Inflammatory macrophage treated with lipopolysaccharide for 4 hours (primary cell): ENCODE results near the gene WBP2.

Experiments
- DNase-seq: peaks from one replicate; pipeline ENCODE4 v3.0.0-alpha.2; 2020

Gene WBP2

DNA sequence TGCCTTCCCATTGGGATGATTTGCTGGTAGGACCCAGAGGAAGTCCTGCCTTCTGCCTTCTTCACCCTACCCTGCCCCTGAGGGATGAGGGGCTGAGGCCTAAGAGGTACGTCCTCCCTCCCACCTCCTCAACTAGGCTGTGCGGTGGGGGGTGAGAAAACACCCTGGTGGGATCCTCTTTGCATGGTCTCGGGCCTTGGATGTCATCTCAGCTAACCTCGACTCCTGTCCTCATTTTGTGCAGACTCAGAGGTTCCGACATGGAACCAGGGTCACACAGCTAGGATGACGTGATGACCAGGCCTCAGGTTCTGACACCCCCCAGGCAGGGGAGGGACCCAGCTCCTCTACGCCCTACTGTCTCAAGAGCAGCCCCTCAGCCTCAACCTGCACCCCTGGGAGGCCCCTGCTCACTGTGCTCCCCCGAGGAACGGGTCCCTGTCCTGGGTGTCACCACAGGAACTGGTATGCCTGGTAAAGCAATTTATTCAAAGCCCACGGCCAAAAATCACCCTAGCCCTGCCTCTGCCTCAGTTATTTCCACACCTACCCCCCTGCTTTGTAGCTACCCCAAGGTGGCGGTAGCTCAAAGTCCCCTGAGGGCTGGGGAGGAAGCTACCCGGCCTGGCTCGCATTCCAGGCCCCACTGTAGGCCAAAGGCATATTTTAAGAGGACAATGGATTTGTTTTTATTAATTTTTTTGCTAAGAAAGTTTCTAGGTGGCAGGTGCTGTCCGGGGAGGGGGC lies 28.4 kb downstream of the WBP2 start:
- no peak for DNase-seq

DNA sequence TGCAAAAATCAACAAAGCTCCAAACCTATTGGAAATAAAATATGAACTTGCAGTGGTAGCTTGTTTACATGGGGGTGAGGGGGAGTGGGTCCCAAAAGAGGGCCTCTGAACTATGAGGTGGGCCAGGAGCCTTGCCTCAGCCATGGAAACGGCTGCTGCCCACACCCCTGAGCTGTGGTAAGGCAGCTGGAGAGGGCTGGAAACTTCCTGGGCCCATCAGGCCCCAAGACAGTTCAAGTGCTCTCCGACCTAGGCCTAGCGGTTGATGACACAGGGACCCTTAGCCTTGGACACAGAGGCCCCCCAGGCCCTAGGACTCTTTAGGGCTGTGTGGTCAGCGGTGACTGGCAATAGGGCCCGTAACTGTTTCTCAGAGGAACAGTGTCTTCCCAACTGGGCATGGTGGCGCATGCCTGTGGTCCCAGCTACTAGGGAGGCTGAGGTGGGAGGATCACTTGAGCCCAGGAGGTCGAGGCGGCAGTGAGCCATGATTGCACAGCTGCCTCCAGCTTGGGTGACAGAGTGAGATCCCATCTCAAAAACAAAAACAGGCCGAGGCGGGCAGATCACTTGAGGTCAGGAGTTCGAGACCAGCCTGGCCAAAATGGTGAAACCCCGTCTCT lies 29.3 kb downstream of the WBP2 start:
- DNase-seq = no peak

DNA sequence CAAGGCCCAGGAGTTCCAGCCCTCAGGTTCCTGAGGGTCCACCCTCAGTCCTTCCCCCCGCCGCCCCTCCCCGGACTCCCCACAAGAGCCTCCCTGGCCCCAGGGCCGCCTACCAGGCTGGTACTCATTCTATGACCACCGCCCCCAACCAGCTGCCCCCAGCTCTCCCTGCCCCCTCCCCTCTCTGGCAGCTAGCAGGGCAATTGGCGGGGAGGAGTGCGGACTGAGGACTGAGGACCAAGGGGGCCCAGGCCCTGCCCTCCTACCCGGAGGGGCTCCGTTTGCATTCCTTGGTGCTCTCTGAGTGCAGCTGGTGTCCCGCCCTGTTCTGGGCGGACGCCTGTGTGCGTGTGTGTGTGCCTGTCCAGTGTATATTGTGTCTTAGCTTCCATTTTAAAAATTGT lies 30.0 kb downstream of the WBP2 start:
- no peak for DNase-seq

DNA sequence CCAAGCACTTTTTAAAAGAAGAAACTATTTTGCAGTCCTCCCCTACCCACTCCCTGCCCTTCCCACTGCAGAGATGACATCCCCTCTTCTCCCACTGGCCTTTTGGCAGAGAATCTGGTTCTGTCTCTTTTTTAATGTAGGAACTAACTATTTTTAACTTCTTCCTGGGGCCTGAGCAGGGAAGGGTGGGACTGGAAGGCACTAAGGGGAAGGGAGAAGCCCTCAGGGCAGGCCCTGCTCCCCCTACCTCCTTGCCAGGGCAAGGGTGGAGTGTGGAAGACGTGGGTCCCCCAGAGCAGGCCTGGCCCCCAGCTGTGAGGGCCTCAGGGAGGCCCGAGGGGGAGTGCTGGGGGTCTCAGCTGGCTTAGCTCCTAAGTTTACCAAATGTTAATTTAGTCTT lies 30.5 kb downstream of the WBP2 start:
- no peak for DNase-seq

DNA sequence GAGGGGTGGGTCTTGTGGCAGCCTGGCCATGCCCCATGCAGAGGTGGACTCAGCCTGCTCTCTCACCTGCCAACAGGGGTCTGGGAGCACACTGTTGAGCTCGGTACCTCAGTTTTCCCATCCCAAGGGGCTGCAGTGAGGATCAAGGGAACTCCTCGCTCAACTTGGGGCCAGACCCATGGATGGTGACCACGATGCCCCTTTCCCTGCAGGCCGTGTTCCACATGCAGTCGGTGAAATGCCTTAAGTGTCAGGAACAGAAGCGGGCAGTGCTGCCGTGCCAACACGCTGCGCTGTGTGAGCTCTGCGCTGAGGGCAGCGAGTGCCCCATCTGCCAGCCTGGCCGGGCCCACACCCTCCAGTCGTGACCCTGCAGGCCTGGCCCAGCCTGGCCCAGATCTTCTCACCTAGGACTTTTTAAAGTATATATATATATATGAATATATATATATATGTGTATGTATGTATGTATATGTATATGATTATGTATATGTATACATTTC lies 31.0 kb downstream of the WBP2 start:
- DNase-seq = no peak

DNA sequence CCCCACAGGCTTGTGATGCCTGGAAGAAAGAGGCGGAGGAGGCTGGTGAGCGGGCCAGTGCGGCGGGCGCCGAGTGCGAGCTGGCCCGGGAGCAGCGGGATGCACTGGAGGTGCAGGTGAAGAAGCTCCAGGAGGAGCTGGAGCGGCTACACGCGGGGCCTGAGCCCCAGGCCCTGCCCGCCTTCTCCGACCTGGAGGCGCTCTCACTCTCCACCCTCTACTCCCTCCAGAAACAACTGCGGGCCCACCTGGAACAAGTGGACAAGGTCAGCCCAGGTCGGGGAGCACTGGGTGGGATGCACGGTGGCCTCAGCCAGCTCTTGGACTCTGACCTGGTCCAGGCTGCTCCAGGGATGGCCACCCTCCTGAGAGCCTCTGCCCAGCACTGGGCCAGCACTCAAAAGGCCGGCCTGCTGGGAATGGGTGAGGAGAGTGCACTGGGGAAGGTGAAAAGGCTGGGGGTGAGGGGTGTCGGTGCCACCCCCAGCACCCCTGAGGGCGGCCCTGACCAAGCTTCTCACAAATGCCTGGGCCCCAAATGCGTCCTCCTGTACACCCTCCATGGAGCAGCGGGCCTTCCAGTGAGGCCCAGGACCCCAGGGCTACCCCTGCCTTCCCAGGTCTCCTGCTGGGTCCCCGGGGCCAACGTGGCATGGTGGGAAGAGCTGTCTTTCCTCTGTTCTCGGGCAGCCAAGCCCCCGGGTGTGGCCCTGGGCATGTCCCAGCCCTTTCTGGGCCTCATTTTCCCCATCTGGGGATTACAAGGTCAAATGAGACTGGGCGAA lies 31.7 kb downstream of the WBP2 start:
- DNase-seq = no peak

DNA sequence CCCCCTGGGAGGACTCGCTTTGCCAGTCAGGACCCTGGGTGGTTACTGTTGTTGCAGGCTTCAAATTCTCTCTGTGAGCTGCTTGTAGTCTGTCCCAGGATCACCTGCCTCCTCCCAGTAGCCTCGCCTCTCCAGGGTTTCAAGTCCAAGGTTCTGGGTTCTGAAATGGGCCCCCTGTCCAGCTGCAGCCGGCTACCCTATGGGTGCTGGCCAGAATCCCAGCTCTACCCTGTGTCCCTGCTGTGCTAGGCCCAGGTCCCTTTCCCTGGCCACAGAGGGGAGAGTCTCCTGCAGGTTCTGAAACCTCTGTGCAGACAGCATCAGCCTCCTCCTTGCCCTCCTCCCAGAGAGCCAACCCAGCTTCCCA lies 32.4 kb downstream of the WBP2 start:
- no peak for DNase-seq

DNA sequence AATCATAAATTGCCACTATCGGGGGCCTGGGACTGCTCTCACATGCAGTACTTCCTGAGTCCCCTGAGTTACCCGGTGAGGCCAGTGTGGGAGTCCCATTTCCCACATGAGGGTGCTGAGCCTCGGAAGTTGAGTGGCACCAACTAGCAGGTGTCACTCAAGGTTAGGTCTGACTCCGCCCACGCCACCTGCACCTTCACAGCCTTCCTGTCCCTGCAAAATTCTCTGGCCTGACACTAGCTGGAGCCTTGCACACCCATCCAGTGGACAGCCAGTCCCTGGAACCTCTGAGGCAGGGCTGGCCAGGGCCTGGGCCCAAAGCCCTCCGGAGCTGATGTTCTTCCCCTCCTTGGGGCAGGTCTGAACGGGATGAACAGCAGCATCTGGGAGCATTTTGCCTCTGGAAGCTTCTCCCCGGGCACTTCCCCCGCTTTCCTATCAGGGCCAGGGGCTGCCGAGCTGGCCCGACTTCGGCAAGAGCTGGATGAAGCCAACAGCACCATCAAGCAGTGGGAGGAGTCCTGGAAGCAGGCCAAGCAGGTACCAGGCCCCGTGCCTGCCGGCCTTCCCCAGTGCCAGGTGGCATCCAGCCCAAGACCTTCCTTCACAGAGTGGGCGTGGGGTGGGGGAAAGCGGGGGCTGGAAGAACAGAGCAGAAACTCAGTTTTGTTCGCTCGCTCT lies 32.9 kb downstream of the WBP2 start:
- no peak for DNase-seq

DNA sequence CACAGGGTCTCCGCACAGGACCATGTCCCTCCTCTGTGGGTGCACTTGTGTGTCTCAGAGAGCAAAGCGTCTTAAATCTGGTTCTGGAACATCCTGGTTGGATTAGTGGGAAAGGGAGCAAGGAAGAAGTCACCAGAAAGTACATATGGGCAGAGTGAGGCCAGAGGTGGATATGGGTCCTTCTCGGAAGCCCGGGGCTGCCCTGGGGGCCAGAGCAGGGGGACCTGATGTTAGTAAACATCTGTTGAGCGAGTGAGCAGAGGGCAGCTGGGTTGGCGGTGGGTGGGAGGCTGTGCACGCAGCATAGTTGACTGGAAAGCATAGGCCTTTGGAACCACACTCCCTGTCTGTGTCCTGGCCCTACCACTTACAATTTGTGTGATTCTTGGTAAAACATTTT lies 33.6 kb downstream of the WBP2 start:
- DNase-seq = no peak

DNA sequence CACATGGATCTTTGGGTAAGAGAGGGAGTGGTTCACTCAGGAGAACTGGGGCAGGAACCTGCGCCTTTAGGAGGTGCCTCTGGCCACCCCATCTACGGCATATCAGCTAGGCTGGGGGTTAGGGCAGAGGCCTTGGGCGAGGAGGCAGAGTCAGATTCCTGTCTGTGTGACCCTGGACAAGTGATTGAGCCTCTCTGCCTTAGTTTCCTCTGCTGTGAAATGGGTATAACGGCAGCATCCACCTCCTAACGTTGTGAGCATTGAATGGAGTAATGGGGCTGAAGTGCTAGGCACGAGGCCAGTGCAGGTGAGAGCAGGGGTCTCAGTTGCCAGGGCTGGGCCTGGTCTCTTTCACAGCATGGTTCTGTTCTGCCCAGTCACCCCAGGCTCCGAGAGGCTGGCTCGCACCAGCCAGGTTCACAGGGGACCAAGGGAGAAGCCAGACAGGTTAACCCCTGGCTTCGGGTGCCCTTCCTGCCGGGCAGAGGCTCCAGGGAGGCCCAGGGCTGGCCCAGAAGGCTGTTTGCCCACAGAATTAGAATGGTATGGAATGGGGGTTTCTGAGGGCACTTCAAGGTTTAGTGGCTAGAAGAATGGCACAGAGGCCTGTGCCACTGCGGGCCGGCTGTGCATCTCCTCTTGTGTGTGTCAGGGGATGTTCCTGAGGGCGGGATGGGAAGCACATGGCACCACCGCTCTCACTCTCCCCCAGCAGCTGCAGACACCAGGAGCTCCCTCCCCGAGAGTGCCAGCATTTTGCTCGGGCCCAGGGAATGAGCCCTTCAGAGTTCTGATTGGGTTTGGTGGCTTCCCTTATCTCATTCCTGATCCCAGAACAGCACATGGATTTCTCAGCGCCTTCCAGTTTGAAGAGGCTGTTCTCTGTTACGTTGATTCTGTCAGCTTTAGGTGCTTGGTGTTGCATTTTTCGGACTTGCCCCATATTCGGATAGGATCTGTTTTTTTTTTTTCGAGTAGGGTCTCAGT lies 34.7 kb downstream of the WBP2 start:
- DNase-seq = no peak

DNA sequence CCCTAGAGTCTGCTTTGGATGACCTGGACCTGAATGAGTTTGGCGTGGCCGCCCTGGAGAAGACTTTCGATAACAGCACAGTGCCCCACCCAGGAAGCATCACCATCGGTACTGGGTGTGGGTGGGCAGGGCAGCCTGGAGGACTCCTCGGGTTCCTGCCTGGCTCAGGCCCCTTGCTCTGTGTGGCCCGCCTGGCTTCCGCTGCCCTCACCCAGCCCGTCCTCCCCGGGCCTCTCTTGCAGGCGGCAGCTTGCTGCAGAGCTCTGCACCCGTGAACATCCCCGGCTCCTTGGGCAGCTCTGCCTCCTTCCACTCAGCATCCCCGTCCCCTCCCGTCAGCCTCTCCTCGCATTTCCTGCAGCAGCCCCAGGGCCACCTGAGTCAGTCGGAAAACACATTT lies 35.5 kb downstream of the WBP2 start:
- no peak for DNase-seq

DNA sequence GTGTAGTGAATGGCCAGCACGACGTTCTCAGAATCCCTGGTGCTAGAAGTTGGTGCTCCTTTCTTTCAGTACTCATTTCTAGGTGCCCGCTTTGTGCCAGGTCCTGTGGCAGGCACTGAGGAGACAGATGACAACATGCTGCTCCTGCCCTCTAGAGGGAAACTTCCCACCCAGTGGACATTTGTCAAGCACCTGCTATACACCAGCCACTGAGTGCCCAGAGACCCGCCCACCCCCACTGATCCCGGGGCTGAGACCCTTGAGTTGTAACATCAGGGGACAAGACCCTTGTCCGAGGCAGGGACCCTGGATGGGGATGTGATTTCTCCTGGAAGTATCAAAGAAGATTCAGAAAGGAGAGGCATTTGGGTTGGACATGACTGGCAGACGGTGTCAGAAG lies 36.0 kb downstream of the WBP2 start:
- DNase-seq = no peak

DNA sequence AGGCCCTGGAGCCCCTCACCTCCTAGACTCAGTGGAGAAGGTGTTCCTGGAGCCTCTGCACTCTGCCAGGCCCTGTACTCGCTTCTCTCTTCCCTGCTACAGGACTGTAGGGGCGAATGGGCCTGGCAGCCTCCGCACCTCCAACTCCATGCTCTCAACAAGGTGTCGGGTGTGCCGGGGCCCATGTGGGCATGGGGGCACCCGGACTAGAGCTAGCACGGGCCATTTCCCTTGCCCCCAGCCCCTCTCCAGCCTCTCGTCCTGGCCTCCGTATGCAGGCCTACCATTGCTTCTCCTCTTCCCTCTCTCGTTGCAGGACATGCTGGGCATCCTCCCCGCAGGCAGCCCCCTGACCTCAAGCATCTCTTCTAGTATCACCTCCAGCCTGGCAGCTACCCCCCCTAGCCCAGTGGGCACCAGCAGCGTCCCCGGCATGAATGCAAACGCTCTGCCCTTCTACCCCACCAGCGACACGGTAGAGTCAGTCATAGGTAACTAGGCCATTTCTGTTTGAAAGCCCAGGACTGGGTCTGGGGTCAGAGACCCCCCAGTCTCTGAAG lies 36.7 kb downstream of the WBP2 start:
- no peak for DNase-seq

DNA sequence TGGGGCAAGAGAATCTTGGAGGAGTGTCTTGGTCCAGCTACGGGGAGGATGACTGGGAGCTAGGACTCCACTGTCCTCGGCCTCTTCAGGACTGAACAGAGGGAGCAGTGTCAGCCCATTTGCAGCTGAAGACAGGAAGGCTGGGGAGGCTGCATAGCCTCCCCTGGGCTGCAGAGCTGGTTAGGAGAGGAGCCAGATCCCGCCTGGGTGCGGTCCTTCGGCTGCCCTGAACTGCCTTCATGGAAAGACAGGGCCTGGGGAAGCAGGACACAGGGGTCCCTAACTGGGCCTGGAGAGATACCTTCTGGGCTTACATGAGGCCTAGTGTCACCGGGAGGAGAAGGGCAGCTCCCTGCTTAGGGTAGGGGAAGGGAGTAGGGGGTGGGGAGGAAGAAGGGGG lies 37.6 kb downstream of the WBP2 start:
- DNase-seq = no peak

DNA sequence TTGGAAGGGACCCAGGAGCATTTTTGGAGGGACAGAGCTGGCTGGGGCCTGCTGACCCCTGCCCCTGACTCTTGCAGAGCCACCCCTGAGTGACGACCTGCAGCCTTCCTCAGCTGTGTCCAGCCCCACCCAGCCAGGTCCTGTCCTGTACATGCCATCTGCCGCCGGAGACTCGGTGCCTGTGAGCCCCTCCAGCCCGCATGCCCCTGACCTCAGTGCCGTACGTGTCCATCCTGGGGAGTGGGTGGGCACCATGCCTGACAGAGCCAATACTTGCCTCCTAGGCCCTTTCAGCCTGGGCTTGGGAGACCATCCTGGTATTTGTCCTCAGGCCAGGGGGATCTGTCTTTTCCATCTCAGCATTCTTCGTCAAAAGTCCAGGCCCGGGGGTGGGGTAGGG lies 38.4 kb downstream of the WBP2 start:
- DNase-seq = no peak

DNA sequence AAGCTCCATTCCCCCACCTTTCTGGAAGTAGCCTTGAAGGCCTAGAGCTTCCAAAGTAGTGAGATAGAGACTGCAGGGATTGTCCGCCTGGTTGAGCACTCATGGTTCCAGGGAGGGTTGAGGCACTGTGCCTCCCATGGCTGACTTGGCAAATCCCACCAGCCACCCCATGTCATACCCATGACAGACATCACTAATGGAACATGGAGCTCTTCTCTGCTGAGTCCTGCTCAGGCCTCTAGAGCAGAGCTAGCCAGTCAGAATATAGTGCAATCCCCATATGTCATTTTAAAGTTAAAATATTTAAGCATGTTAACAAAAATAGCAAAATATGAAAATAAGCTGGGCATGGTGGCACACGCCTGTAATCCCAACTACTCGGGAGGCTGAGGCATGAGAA lies 39.7 kb downstream of the WBP2 start:
- DNase-seq = no peak

DNA sequence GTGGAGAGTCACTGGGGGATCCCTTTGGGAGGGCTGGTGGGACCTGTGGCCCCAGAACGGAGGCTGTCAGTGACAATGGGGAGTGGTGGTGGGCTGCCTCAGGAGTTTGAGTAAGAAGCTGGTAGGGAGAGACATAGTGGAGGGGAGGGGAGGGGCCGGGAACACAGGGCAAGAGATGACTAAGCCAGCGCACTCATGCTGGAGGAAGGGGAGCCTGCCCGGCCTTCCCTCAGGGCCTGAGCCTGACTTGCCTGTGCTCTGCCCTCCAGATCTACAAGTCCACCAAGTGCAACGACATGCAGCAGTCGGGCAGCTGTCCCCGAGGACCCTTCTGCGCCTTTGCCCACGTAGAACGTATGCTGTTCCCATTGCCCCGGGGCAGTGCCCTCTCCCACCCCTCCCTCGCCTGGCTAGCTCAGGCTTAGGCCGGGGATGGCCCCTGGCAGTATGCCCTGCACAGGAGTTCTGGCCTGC lies 40.2 kb downstream of the WBP2 start:
- no peak for DNase-seq

DNA sequence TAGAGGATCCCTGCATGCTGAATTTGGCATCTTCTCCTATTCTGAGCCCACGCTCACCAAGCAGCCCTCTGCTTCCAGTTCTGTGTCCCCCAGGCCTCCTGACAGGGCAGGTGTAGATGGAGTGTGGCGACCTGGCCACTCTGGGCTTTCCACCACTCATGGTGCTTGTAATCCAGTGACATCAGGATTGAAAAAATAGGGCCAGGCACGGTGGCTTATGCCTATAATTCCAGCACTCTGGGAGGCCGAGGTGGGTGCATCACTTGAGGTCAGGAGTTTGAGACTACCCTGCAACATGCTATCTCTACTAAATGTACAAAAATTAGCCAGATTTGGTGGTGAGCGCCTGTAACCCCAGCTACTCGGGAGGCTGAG lies 41.1 kb downstream of the WBP2 start:
- no peak for DNase-seq

DNA sequence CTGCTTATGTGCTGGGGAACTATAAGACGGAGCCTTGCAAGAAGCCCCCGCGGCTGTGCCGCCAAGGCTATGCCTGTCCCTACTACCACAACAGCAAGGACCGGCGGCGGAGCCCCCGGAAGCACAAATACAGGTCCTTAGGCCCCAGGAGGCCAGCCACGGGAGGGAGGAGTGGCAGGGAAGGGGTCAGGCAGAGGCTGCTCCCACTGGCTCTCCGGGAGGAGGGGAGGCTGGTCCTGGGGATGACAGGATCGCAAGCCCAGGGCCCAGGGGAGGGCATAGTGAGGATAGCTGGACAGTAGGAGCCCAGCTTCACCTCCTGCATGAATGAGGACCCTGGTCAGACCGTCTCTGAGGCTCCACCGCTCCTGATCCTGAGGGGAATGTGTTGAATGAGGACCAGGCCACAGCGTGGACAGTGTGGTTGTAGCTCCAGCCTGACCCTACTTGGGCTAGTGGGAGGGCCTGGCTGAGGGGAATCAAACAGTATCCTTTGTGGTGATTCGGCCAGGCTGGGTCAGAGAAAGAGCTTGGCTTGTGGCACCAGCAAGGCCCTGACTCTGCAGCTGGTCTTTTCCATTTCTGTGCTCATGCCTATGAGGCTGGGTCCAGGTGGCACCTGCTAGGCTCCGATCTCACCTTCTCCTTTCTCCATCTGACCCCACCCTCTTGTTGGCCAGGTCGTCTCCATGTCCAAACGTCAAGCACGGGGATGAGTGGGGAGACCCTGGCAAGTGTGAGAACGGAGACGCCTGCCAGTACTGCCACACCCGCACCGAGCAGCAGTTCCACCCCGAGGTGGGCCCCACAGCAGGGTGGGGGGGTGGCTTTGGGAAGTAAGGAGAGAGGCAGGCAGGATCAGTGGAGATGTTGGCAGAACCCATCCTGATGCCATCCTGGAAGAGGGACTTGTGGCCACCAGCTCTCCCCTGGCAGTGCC lies 41.8 kb downstream of the WBP2 start:
- no peak for DNase-seq
